ENCODE measurements around the gene BRPF3.
A peak's percentile ranks its signal among the peaks of the same experiment; 100 is the strongest.

BRPF3 gene

GRCh38 chr6:36196113-36196879 is at the start of gene BRPF3:
TSS of gene BRPF3 (plus strand) at chr6:36196744. CDS start at chr6:36200323, 3,579 bp downstream.
- peak; percentile 76 for DNase-seq

DNA sequence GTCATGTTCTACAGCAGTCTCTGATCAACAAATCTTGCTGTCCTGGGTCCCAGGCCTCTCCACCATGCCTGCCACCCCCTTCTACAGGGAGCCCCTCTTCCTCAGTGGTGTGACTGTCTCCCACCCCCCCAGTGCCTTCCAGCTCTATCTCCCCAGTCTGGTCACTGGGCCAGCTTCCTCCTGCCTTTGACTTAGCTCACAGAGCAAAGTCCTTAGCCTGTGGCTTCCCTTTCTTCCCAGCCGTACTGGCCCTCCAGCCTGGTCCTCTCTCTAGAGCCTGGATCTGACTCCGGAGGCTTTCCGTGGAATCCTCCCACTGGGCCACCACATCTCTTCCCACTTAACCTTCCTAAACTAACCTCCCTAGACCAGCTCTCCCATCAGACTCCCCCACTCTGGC is 49.2 kb upstream of the BRPF3 start:
- DNase-seq: no peak

DNA sequence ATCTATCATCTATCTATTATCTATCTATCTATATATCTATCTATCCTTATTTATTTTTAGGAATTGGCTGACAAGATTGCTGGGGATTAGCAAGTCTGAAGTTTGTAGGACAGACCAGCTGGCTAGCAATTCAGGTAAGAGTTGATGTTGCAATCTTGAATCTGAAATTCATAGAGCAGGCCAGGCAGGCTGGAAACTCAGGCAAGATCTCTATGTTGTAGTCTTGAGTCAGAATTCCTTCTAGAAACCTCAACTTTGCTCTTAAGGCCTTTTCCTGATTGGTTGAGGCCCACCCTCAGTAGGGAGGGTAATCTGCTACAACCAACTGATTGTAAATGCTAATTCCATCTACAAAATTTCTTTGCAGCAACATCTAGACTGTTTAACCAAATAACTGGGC is 47.1 kb upstream of the BRPF3 start:
- DNase-seq: no peak

GRCh38 chr6:36150283-36150682 is 46.3 kb upstream of the BRPF3 start:
- no peak for DNase-seq

DNA sequence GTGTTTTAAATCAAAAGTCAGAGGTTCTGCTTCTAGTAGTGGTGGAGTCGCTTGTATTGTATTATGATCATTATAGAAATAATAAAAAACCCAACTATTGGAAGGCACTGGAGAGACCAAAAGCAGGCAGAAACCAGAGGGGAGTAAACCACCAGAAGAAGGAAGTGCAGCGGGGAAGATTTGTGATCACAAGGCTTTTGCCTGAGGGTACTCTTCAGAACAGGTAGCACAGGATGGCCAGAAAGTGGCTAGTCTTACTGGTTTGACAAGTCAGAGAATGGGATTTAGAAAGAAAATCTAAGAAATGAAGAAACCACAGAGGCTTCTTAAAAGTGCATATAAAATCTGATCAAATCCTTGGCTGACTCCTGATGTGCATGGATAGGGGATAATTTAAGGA is 42.3 kb upstream of the BRPF3 start:
- no peak for DNase-seq

- no peak for DNase-seq
Measured at GRCh38 chr6:36155662-36156061, 40.9 kb upstream of the BRPF3 start.

- no peak for DNase-seq
Measured at GRCh38 chr6:36160147-36160760, 36.3 kb upstream of the BRPF3 start.

- peak; percentile 4 for DNase-seq
Measured at GRCh38 chr6:36169023-36170007, 27.2 kb upstream of the BRPF3 start.

DNA sequence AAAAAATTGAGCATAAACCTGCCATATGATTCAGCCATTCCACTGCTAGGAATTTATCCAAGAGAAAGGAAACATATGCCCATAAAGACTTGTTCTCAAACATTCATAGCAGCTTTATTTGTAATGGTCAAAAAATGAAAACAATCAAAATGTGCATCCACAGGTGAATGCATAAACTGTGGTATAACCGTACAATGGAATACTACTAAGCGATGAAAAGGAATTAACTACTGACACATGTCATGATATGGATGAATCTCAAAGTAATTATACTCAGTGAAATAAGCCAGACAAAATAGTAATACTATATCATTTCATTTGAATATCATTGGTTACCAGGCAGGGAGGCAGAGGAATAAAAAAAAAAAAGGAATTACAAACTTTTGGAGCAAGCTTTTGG is 25.8 kb upstream of the BRPF3 start:
- no peak for DNase-seq

- DNase-seq: peak; percentile 8
Measured at GRCh38 chr6:36171573-36171972, 25.0 kb upstream of the BRPF3 start.

GRCh38 chr6:36177166-36177565 is 19.4 kb upstream of the BRPF3 start:
- DNase-seq: no peak

DNA sequence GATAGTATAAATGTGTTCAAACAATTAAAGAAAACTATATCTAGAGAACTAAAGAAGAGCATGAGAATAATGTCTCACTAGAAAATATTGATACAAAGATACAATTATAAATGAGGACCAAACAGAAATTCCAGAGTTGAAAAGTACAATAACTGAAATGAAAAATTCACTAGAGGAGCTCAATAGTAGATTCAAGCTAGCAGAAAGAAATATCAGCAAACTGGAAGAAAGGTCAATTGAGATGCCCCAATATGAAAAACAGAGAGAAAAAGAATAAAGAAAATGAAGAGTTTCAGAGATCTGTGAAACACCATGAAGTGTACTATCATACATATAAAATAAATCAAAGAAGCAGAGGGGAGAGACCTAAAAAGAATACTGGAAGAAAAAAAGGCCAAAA is 18.0 kb upstream of the BRPF3 start:
- no peak for DNase-seq

DNA sequence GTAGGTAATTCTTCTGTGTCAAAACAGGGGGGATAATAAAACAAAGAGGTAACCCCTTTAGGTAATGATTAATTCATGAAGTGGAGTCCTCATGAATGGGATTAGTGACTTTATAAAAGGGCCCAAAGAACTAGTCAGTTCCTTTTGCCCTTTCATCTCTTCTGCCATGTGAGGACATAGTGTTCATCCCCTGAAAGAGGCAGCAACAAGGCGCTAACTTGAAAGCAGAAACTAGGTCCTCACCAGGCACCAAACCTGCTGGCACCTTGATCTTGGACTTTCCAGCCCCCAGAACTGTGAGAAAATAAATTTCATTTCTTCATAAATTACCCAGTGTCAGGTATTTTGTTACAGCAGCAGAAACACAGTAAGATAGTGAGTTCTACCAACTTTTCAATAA is 16.4 kb upstream of the BRPF3 start:
- no peak for DNase-seq

- DNase-seq: no peak
Measured at GRCh38 chr6:36184311-36184710, 12.2 kb upstream of the BRPF3 start.

- no peak for DNase-seq
Measured at GRCh38 chr6:36186199-36186598, 10.3 kb upstream of the BRPF3 start.

DNA sequence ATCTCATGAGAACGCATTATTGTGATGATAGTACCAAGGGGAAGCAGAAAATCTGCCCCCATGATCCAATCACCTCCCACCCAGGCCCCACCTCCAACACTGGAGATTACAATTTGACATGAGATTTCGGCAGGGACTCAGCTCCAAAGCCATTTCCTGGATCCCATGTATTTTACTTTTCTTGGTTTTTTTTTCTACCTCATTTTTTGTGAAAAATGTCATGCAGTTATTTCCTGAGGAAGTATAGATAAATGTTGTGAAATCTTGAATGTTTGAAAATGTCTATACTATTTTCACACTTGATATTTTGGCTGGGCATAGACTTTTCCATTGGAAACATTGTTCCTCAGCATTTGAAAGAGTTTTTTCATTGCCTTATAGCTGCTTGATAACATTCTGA is 9.1 kb upstream of the BRPF3 start:
- no peak for DNase-seq

DNA sequence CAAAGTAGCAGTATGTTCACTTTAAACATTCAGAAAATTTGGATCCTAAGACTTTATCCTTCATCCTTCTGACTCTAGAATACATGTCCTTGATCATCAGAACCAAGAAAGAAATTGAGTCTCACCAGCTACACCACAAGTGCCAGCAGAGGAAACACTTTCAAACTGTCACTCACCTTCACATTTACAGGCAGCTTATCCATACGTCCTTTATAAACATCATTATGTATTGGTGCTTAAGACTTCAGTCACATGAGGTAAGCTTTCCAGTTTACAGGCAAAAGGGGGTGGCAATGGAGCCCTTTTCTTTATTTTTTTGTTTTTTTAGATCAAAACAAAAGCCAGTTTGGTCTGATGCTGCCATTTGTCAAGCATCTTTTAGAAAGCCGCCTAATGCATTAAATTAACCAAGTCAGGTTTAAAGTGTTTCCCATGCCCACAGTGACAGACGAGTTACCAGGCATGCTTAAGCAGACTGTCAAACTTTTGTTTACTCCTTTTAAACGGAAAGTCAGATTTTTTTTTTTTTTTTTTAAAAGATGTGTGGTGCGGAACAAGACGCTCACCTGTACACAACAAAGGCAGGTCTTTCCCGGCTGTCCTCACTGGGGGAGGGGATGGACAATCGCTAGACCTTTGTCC is 952 bp upstream of the BRPF3 start:
- peak; percentile 52 for DNase-seq

- DNase-seq: peak; percentile 99
Measured at GRCh38 chr6:36196880-36197548, 470 bp downstream of the BRPF3 start.

DNA sequence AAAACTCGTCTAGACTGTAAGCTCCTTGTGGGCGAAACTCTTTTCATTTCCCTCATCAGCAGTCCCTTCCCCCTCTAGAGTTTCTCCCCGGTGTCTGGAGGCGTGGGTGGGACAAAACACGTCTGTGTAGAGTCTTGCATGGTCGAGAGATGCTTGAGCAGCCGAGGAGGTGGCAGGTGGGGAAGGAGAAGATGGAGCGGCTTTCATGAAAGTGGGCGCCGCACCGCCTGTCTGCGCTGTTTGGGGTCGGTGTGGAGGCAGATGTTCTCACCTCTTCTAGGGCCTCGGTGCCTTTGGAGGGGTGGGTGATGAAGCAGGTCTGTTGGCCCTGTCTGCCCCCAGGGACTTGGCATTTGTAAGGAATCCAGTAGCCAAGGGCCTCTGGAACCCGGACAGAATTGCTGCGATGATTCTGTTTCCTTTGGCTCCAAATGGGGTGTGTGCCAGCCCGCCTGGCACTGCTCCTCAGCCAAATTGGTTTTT is 1.2 kb downstream of the BRPF3 start:
- DNase-seq: no peak

DNA sequence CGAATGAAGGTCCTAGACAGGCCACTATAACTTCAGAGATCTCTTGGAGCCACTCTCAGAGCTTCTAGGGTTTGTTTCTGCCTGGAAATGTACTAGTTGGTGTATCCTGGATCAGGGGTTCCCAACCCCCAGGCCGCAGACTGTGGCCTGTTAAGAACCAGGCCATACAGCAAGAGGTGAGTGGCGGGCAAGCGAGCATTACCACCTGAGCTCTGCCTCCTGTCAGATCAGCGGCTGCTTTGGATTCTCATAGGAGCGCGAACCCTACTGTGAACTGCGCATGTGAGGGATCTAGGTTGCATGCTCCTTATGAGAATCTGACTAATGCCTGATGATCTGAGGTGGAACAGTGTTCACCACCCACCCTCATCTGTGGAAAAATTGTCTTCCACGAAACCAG is 2.4 kb downstream of the BRPF3 start:
- DNase-seq: no peak

- DNase-seq: no peak
Measured at GRCh38 chr6:36200154-36200891, 3.8 kb downstream of the BRPF3 start.
